NCI-H82 (cell line): ENCODE data around the gene NFIA.
A peak's percentile ranks its signal among the peaks of the same experiment; 100 is the strongest.

Source experiments
- DNase-seq: peaks from one replicate; lab custom pipeline; 2025; lab: John Stamatoyannopoulos, UW

Gene NFIA

DNA sequence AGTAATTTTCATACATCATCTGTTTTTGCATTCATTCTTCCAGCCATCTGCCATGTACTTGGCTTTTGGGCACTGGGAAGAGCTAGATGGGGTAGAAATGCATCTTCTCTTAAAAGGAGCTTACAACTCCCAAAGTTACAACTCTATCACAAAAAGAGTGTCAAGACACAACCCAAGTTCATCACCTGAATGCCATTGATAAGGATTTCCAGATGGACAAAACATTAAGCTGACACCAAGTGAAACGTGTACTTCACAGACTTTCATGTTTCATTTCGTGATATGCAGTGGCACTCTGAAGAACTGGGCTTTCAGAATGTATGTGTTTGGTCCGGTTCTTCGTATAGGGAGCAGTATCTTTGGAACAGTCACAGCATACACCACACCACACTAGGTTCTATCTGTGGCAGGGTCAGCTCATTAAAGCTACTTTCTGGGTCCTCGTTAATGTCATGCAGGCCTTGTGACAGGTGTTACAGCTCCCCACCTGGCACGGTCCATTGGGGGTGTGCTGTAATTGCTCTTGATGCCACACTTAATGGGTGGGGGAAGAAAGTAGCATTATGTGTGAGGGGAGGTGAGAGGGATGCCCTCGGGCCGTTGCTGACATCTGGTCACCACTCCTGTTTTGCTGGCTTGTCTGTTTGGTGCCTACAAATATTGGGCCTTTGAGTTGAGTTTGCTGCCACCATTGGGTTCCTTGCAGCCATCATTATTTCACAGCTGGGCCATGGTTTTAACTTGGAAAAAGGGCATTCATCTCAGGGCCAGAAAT lies 164.9 kb downstream of the NFIA start:
- DNase-seq = no peak

DNA sequence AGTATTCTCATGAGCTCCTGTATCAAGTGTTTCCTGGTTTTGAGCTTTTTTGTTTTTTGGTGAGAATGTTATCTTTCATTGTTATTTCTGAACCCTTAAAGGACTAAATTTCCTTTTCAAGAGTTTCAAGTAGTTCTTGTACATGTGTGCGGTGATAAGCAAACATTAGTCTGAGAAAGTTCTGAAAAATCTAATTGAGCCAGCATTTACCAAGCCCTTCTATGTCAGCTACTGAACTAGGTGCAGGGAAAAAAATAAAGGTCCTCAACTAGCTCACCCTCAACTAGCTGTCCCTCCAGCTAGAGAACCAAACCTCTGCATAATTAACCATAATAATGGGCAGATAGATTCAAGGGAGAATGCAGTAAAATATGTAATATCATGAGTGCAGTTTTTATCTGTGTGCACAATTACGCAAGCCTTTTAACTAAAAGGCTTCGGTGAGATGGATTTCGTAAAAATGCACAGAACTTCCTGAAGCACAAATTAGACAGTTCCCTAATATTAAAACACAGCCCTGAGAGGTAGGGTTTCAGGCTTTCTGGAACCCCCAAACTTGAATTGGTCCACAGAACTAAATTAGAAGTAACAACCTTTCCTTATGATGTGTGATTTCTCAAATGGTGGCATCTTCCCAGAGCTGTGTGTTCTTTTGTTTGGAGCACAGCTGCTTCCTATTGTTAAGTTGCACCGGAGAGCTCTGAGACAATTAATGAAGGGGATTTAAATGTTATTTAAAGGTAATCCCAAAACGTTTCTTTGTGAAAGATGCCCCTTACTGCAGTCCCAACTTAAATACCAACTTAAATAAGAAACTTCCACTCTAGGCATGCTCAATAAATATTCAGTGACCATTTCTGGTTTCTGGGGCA lies 165.8 kb downstream of the NFIA start:
- DNase-seq = peak; percentile 48

DNA sequence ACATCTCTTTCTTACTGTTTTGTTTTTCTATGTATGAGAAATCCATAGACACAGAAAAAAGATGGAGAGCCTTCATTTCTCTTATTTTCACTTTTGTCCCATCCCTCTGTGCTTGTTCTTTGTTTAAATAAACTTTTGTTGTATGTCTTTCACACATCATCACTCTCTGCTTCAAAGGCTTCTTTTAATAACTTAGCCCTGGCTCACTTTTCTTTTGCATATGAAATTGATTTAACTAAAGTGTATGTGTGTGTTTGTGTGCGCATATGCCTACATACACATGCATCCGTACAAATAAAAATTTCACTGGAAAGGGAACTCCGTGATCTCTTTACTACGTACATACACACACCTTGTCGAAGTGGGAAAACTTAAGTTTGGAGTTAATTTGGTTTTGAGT lies 168.6 kb downstream of the NFIA start:
- DNase-seq = no peak

DNA sequence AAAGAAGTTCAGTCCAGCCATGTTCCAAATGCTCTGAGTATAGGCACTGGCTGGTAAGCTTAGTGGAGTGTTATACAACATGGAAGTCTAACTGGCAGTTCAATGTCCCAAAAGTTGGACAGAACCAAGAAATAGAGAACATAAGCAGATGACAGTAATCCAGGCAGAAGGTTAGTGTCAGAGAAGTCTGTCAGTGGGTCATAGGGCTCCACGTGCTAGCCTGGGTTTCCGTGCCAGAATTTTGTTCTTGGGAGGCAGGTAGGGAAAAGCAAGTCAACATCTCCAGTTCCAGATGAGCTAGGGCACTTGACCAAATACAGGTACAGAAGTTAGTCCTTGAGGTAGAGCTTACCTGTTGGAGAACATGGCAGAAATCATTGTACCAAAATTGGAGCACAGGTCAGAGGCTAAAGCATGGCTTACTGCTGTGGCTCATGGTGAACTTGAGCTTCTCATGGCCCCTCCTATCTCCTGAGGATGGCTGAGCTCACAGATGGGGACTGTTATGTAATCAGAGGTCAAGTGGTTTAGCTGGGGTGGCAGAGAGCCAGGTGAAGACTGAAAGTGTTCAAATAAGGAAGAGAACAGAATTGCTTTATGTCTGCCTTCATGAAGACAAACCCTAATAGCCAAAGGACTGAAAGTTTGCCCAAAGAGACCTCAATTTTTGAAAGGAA lies 170.8 kb downstream of the NFIA start:
- DNase-seq = peak; percentile 74

DNA sequence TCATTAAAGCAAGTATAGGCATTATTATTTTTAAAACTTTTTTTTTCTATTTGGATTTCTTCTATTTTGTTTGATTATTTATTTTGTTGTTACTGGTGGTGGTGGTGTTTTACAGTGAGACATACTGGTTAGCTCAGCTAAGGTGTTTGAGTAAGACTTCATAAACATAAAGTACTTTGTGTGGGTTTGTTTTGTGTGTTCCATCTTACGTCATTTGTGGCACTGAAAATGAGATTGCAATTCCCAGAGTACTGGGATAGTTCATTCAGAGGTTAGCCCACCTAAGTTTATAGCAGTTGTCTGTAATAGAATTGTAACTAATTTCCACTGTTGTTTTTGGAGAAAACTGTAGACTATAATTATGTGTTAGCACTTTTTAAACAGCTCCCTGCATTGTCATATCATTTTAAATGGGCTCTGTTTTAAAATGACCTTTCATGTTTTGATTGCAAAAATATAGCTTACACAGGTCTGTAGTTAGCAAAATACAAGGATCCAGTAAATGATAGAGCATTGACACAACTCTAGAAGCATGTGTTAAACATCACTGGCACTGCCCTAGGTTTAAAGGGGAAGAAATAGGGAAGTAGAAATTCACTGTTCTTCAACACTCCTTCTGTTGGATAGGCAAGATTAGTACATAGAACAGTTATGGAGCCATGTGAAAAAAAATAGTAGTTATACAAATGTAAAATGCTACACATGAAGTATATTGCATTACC lies 171.7 kb downstream of the NFIA start:
- DNase-seq = no peak

DNA sequence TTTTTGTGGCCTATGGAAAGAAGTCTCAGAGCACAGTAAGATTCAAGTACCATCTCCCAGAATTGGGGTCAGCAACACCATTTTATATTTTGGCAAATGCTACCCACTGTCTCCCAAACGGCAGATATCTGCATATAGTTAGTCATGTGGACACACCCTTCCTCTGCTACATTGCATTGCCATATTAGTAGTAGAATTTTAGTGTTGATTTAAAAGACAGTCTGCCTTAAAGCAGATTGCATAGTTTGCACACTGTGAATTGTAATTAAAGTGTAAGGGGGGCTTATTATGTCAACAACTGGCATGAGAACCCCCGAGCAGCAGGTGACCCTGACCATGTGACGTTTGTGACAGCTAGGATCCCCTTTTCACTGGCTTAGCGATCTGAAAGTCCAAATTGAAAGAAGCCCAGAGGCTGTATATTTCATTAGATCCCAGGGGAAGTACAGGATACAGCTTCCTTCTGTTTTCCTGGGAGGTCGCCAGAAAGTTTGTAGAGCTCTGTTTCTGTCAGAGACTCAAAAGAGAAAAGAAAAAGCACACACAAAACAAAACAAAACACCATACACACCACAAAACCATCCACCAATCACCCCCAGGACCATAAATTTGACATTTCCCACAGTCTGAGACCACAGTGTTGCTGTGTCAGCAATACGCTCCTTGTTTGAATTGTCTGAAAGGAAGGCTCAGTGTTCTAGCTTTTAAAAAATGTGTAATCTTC lies 172.4 kb downstream of the NFIA start:
- DNase-seq = no peak

DNA sequence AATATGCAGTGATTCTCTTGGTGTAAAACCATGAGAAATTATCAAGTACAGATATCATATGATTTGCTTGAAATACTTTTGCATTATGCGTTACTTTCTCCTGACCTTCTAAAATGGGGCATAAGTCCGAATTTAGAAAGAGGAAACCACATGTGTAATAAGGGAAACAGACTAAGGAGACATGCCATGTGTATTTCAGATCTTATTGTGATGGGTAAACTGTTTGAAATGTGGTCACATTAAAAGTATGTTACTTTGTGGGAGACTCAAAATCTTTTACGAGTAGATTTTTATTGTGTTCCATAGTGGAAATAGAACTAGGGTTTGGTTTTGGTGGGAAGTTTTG lies 173.0 kb downstream of the NFIA start:
- no peak for DNase-seq

DNA sequence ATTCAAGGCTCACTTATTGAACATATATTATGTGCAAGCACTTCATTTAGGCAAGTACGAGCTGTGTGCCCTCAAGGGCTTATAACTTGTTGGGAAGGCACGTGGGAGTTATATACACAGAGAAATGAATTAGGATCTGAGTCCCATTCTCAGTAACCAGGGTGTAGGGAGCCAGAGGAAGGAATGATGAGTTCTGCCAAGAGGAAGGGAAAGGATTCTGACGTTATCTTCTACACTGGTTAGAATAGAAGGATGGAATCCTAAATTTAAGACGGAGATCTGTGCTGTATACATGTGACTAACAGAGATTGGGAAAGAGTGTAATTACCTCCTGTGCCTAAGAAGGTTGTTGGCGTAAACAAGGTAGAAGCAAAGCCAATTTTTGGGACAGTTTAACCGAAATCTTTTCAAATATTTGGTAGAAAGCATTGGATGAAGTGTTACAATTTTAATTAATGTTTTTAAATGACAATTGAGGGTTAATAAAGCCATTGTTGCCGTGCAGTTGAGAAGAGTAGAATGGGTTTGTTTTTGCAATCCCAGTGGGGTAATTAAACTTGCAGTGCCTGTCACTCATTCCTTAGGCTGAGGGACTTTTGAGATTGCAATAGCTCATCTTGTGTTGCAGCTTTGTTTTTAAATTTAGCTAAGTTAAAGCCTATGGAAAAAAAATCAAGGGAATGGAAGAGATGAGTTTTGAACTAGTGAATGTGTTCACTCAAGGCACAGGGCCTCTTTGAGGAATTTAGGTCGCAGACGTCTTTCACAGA lies 177.2 kb downstream of the NFIA start:
- no peak for DNase-seq

DNA sequence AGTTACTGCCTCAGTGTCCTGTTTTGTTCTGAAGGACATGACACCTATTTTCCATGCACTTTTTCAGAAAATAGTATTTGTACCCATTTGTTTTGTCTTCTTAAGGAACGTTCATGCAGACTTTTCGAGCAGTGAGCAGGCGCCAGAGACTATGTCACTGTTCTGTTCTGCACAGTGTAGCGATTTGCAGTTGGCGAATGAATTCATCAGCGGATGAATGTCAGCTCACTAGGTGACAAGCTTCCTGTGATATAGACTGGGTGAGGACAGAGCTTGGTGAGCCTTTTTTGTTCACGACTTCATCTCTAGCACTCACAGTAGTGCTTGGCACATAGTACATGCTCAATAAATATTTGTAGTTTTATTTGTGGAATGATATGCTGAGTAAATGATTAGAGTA lies 177.8 kb downstream of the NFIA start:
- no peak for DNase-seq

DNA sequence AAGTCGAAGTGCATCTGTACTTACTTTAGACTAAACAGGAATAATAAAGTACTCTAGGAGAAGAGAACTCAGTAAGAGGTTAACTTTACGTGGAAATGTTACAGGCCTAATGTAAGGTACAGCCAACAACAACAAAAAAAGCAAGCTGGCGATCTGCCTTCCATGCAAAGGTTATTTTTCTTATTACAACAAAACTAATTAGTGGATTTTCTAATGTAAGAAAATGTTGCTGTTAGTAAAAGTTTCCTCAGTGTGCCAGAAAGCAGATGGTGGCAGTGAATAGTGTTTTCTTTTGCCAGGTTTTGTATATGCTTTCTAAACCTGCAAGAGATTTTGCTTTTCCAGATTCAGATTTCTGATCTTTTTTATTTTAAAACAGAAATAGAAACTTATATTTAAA lies 179.2 kb downstream of the NFIA start:
- no peak for DNase-seq

DNA sequence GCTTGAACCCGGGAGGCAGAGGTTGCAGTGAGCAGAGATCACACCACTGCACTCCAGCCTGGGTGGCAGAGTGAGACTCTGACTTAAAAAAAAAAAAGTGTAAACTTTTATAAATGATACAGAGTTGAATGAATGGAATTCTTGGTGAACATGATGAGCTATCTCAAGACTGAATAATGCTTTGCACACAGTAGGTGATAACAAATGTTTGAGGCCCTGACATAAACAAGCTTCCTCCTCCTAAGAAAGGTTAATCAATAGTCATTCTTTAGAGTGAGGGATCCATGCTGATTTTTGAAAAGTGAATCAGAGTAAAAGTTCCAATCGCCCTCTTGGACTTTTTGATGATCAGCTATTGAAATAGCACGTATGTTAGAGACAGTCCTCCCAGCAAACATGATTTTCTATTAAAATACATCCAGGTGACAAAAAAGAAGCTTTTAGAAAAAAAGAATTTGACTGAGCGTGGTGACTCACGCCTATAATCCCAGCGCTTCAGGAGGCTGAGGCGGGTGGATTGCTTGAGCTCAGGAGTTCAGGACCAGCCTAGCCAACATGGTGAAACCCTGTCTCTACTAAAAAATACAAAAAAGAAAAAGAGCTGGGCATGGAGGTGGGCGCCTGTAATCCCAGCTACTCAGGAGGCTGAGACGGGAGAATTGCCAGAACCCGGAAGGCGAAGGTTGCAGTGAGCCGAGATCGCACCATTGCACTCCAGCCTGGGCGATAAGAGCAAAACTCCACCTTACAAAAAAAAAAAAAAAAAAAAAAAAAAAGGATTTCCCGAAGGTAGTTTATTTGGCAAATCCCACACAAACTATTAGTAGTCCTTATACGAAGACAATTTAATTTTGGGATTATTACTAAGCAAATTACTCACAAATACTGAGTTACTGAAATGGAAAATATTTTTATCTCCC lies 181.8 kb downstream of the NFIA start:
- DNase-seq = no peak

DNA sequence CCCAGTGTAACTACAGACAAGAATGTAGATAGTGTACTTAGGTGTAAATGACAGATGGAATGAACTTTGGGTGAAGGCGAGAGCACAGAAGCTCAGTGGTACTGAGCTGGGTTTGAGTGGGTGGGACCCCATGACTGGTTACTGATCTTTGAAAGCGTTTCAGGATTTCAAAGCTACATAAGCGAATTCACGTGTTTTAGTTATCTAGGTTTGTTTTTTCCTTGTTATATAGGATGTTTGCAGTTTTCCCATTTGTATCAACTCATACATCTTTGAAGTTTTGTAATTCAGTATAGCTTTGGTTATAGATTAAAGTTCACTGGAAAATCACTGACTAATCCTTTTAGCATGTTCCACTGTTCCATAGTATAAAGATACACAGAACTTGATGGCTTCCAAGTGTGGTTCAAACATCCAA lies 182.5 kb downstream of the NFIA start:
- DNase-seq = no peak

DNA sequence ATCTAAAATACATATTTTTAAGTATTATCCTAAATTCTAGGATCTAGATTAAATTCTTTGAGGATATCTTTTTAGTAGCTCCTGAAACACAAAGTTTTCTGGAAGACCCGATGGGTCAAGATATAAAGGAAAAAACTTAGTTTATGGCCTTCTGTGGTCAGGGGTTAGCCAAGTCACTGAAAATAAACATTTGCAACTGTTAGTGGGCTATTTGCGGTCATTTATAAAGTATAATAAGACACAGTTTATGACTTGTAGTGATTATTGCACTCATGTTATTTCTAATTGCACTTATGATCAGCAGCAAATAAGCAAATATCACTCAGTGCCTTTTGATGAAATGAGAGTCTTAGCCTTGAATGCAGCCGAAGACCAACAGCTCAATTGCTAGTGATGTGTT lies 183.3 kb downstream of the NFIA start:
- no peak for DNase-seq

DNA sequence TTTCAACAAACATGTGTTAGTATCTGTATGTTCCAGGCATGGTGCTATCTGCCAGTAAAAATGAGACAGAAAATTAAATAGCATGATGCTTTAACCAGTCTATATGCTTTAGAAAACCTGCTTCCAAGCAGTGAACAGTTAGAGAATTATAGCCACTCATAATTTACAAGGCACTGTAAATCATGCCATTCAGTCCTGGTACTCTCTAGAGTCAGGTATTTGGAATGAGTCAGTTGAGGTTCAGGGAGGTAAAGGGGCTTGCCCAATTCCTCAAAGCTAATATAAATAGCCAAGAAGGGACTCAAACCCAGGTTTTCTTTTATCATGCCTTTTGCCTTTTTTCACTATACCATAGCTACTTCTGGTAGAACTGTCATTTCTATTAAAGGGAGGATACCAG lies 184.4 kb downstream of the NFIA start:
- no peak for DNase-seq

DNA sequence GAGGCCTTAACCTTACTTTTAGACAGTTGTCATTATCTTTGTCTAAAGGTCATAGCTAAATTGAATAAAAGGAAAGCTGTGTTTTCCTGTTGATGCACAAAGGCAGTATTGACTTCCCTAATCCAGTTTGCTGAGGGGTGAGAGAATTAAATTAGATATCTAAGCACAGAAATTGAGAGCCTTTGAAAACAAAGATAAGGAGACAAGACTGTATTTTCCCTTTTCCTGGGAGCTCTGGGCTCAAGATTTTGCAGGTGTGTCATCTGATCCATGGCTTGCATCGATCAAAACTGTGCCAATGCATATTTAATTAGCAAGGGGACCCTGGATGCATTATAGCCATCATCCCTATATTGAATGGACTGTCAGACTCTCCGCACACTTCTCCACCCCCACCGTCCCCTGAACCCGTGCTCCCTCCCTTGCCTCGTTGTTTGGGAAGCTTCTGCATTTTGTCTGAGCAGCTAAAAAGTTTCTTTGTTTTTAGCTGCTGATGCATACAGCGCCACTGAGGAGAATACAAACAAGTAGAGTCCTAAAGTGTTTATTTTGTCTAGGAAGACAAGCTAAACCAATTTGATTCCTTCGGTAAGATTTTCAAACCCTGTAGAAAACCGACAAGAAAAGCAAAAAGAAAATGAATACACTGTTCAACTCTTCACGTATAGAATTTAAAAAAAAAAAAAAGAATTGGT lies 186.3 kb downstream of the NFIA start:
- peak; percentile 41 for DNase-seq

DNA sequence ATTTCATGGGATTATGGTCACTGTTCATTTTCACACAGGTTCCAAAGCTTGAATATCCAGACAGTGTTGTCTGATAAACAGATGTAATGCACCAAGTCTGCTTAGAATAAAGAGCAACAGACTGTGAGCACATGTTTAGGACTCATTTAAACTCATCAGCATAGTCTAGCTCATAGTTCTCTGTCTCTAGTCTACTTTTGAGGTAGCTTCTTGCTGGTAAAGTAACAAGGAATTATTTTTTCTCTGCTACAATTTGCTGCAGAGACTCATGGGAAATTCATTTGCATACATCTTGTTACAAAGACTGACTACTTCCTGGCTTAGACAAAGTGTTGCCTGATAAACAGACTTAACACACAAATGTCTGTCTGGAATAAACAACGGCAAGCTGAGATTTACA lies 187.2 kb downstream of the NFIA start:
- peak; percentile 37 for DNase-seq

DNA sequence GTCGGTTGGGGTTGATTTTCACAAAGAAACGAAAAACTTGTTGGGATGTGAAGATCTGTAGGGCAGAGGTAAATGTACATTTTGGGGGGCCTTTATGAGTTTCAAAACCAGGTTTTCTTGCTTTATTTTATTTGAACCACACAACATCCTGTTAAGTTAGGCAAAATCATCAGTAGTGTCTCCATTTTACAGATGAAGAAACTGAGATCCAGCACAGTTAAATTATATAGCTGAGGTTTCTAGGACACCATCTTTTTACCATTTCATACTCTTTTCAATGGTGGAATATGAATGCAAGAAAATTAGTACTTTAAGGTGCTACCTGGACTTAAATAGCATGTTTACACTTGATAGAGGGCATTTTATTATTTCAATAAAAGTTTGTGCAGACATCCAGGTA lies 187.7 kb downstream of the NFIA start:
- no peak for DNase-seq

DNA sequence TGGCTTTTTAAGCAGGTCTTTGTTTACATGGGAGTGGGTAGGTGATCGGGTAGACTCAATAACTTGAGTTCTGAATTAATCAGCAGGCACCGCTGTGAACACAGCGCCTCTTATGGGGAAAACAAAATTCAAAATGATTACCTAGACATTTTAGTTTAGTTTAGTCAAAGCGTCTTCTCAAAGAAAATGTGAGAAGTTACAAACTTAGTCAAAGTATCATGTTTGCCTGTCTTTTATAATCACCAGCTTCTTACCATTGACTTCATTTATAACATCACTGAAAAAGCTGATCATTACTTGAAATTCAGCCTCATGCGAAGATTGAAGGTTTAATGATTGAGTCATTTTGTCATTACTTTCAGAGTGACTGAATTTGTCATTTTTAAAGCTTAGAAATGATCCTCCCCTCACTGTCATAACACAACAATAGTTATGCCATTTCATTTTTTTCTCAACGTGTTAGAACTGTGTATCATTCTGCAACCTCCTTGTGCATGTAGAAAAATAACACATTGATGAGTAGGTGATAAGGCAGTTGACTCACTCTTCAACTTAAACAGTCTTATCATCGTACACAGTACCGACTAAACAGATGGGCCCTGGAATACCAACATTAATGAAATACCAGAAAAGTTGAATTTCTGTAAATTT lies 188.5 kb downstream of the NFIA start:
- no peak for DNase-seq

DNA sequence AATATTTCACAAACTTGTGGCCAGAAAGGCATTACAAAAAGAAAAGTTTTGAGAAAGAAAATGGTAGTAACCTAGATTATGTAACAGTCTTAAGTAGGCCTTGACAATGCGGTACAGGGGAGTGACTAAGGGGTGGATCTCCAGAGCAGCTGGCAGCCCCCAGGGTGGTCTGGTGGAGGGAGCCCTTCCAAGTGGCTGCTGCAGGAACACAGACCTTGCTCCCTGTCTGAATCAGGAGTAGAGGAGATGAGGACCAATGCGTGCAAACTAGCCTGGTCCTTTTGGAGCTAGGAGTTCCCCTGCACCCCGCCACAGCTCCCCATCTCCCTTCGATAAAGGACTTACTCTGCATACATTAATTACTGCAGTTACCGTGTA lies 189.0 kb downstream of the NFIA start:
- DNase-seq = peak; percentile 18
